NB4 (cell line): ENCODE measurements around the gene NFIA.

Experiments used
- DNase-seq: peaks from one replicate; pipeline ENCODE4 v3.0.0; 2010; ENCODE audit warnings: low read depth
- H3K4me3 ChIP-seq: one replicate; pipeline ENCODE4 v1.5.1; 2011; ENCODE audit warnings: mild to moderate bottlenecking, low read depth, low read length, moderate library complexity
- CTCF ChIP-seq: IDR thresholded peaks from one replicate; pipeline ENCODE4 v1.5.1; 2012; ENCODE audit warnings: low read depth, low read length
- MAX ChIP-seq: IDR thresholded peaks from 2 replicates; pipeline ENCODE4 v1.6.1; 2011; ENCODE audit warnings: low read depth, low read length
- MYC ChIP-seq: IDR thresholded peaks from 2 replicates; pipeline ENCODE4 v1.6.1; 2011; ENCODE audit warnings: low read depth, low read length
- POLR2A ChIP-seq: IDR thresholded peaks from 2 replicates; pipeline ENCODE4 v1.6.1; 2011; ENCODE audit warnings: mild to moderate bottlenecking; ENCODE audit not compliant: insufficient read length; ENCODE audit errors: extremely low read depth

The NFIA gene

GRCh38 chr1:61162520-61163258 lies 80.3 kb downstream of the NFIA start:
- DNase-seq, result no peak

GRCh38 chr1:61163355-61163754 lies 81.0 kb downstream of the NFIA start:
- TF ChIP-seq MAX, result no peak
- TF ChIP-seq CTCF, result no peak
- no peak for TF ChIP-seq POLR2A
- no peak for TF ChIP-seq MYC
- H3K4me3 ChIP-seq, result no peak overlapping the region
- DNase-seq, result no peak

More at GRCh38 chr1:61162520-61163258, 80.3 kb downstream of the NFIA start:
- H3K4me3 ChIP-seq, result no peak overlapping the region
- TF ChIP-seq POLR2A (no peak), CTCF (no peak), MYC (no peak), MAX (no peak)

GRCh38 chr1:61165402-61165801 lies 83.0 kb downstream of the NFIA start:
- no peak for TF ChIP-seq MAX
- DNase-seq, result no peak

GRCh38 chr1:61167309-61167708 lies 84.9 kb downstream of the NFIA start:
- no peak overlapping the region for H3K4me3 ChIP-seq
- no peak for TF ChIP-seq MAX
- no peak for TF ChIP-seq POLR2A
- no peak for TF ChIP-seq CTCF
- no peak for TF ChIP-seq MYC
- no peak for DNase-seq

More at GRCh38 chr1:61165402-61165801, 83.0 kb downstream of the NFIA start:
- no peak overlapping the region for H3K4me3 ChIP-seq

- H3K4me3 ChIP-seq, result no peak overlapping the region
- TF ChIP-seq CTCF (no peak), MYC (no peak), POLR2A (no peak), MAX (no peak)
- no peak for DNase-seq
Measured at GRCh38 chr1:61169045-61169444, 86.7 kb downstream of the NFIA start.

- TF ChIP-seq CTCF (no peak), POLR2A (no peak), MAX (no peak), MYC (no peak)
- DNase-seq, result no peak
- H3K4me3 ChIP-seq, result no peak overlapping the region
Measured at GRCh38 chr1:61169634-61170033, 87.3 kb downstream of the NFIA start.
